ENCODE measurements around the gene SPRED1. TPM values are rescaled to one million over a fixed set of nuclear protein-coding genes. Genes with fewer than 3 reads are reported as not detected.
A peak's percentile ranks its signal among the peaks of the same experiment; 100 is the strongest.

The SPRED1 gene
- polyA plus RNA-seq, 3 donors, result 2.5 to 3.3 (median 3.2) TPM

DNA sequence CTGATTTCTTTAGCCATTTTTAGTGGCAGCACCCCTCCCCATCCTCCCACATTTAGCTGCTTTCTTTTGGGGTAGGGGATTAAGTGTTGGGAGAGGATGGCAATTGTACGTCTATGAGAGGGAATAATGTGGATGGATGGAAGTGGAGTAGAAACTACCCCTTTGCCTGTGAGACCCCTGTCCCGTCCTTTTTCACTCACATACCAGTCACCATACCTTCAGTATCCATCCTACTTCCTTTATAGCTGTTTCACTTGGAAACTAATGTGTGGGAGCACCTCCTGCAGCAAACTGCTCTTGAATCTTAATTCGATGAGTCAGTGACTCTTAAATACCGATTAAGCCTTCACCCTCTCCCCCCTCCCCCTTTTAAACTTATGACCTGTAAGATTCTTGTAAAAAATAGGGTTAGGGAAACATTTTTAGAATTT, 730 bp downstream of the SPRED1 start:
- Histone ChIP-seq H3K27ac (ENCODE audit: low read depth in 1 of 2, low read length in 2 of 2) (no peak overlapping the region), H3K4me3 (replicated peaks in 1 of 3; ENCODE audit: low read depth in 2 of 3, low read length in 3 of 3) (peak overlapping the region; percentile 71 to 85 (median 85)), H4K20me1 (ENCODE audit: insufficient read depth, low read length) (peaks cover 10% of the 10 kb centered on the region), H3K36me3 (replicated peaks in 1 of 2; ENCODE audit: control insufficient read depth in 1 of 2, insufficient read depth in 2 of 2, low read length in 2 of 2) (no peaks in the 10 kb centered on the region), H2AFZ (ENCODE audit: insufficient read depth, low read depth, low read length, poor library complexity, severe bottlenecking) (peak overlapping the region; percentile 88), H3K4me1 (ENCODE audit: control insufficient read depth in 1 of 2, insufficient read depth in 2 of 2, low read length in 2 of 2) (peaks cover 31 to 39% of the 10 kb centered on the region in 2 donors), H3K4me2 (replicated peaks; ENCODE audit: extremely low read depth, low read length, poor library complexity, severe bottlenecking) (peak overlapping the region; percentile 93), H3K79me2 (ENCODE audit: insufficient read depth, low read length) (no peaks in the 10 kb centered on the region), H3K9ac (ENCODE audit: insufficient read depth, low read length, poor library complexity, severe bottlenecking) (peak overlapping the region; percentile 84), H3K27me3 (ENCODE audit: control insufficient read depth in 2 of 2, insufficient read depth in 2 of 2, low read length in 2 of 2) (peaks cover 20 to 23% of the 10 kb centered on the region in 2 donors), H3K9me3 (replicated peaks in 1 of 2; ENCODE audit: control insufficient read depth in 1 of 2, insufficient read depth in 1 of 2, low read length in 2 of 2) (no peaks in the 10 kb centered on the region)
- peak overlapping the region; percentile 87 to 96 for H3K4me3 Mint-ChIP-seq
- intact Hi-C loops (cut with micrococcal nuclease), result loop anchor here (5.0 to 10.0 kb wide), 4 partner anchors 44 to 249 kb away; no protein-coding TSS in a partner anchor
- no CpG with 5 or more reads among the region's 4 CpGs for WGBS (ENCODE audit: insufficient coverage)
- H3K4me1 Mint-ChIP-seq, result peaks cover 31% of the 10 kb centered on the region
- peak in 2 of 3 donors; percentile 6 to 45 for DNase-seq
- peaks cover 0 to 2% of the 10 kb centered on the region in 2 donors for H3K36me3 Mint-ChIP-seq
- H3K9me3 Mint-ChIP-seq, result peaks cover 0 to 3% (median 0%) of the 10 kb centered on the region in 7 donors
- H3K27me3 Mint-ChIP-seq (ENCODE audit: low read depth in 3 of 3), result peaks cover 13 to 34% (median 18%) of the 10 kb centered on the region in 3 donors
- TF ChIP-seq, protein P1, sequence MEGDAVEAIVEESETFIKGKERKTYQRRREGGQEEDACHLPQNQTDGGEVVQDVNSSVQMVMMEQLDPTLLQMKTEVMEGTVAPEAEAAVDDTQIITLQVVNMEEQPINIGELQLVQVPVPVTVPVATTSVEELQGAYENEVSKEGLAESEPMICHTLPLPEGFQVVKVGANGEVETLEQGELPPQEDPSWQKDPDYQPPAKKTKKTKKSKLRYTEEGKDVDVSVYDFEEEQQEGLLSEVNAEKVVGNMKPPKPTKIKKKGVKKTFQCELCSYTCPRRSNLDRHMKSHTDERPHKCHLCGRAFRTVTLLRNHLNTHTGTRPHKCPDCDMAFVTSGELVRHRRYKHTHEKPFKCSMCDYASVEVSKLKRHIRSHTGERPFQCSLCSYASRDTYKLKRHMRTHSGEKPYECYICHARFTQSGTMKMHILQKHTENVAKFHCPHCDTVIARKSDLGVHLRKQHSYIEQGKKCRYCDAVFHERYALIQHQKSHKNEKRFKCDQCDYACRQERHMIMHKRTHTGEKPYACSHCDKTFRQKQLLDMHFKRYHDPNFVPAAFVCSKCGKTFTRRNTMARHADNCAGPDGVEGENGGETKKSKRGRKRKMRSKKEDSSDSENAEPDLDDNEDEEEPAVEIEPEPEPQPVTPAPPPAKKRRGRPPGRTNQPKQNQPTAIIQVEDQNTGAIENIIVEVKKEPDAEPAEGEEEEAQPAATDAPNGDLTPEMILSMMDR (IDR thresholded peaks at IDR 0.05), result no peak
- H3K27ac Mint-ChIP-seq, result peak overlapping the region; percentile 26 to 68 (median 46)

- Mint-ChIP-seq H3K9me3 (peaks cover 0 to 3% (median 0%) of the 10 kb centered on the region in 7 donors), H3K4me3 (peak overlapping the region; percentile 87 to 96), H3K36me3 (peaks cover 0 to 2% of the 10 kb centered on the region in 2 donors), H3K4me1 (peaks cover 31% of the 10 kb centered on the region), H3K27me3 (ENCODE audit: low read depth in 3 of 3) (peaks cover 12 to 33% (median 18%) of the 10 kb centered on the region in 3 donors), H3K27ac (peak overlapping the region in 4 of 7 donors; percentile 34 to 68 (median 50))
- Histone ChIP-seq H2AFZ (ENCODE audit: insufficient read depth, low read depth, low read length, poor library complexity, severe bottlenecking) (peak overlapping the region; percentile 47), H3K4me2 (replicated peaks; ENCODE audit: extremely low read depth, low read length, poor library complexity, severe bottlenecking) (peak overlapping the region; percentile 93), H3K4me3 (replicated peaks in 1 of 3; ENCODE audit: low read depth in 2 of 3, low read length in 3 of 3) (peak overlapping the region; percentile 71 to 85 (median 85)), H3K9me3 (replicated peaks in 1 of 2; ENCODE audit: control insufficient read depth in 1 of 2, insufficient read depth in 1 of 2, low read length in 2 of 2) (no peaks in the 10 kb centered on the region), H3K27me3 (ENCODE audit: control insufficient read depth in 2 of 2, insufficient read depth in 2 of 2, low read length in 2 of 2) (peaks cover 15 to 18% of the 10 kb centered on the region in 2 donors), H3K79me2 (ENCODE audit: insufficient read depth, low read length) (peaks cover 4% of the 10 kb centered on the region), H3K9ac (ENCODE audit: insufficient read depth, low read length, poor library complexity, severe bottlenecking) (no peak overlapping the region), H3K4me1 (ENCODE audit: control insufficient read depth in 1 of 2, insufficient read depth in 2 of 2, low read length in 2 of 2) (peaks cover 31 to 39% of the 10 kb centered on the region in 2 donors), H3K36me3 (replicated peaks in 1 of 2; ENCODE audit: control insufficient read depth in 1 of 2, insufficient read depth in 2 of 2, low read length in 2 of 2) (no peaks in the 10 kb centered on the region), H3K27ac (ENCODE audit: low read depth in 1 of 2, low read length in 2 of 2) (peak overlapping the region in 1 of 2 donors; percentile 23), H4K20me1 (ENCODE audit: insufficient read depth, low read length) (peaks cover 17% of the 10 kb centered on the region)
- WGBS (ENCODE audit: insufficient coverage), result no CpG with 5 or more reads among the region's 15 CpGs
- intact Hi-C loops (cut with micrococcal nuclease), result loop anchor here (5.0 to 10.0 kb wide), 4 partner anchors 43 to 249 kb away; no protein-coding TSS in a partner anchor
- peak; percentile 40 to 64 (median 48) for DNase-seq
- TF ChIP-seq, protein P1 (IDR thresholded peaks at IDR 0.05), result no peak
Measured at GRCh38 chr15:38254051-38254883, 1.6 kb downstream of the SPRED1 start.

Data from CD14-positive monocyte (primary cell).